HG03469 (cell line): Measurements from ENCODE around the gene SPG21.
"Not testable (repeated sequence)": the region's sequence is repeated elsewhere in the genome, so short reads cannot be mapped to it uniquely, and the experiment has no call there.

ENCODE experiments used
- ATAC-seq: cut with Tn5 transposase; IDR thresholded peaks from one replicate; pipeline ENCODE4 v1.9.1; 2021; ENCODE audit warnings: mild to moderate bottlenecking, moderate library complexity, moderate number of reproducible peaks; ENCODE audit not compliant: unreplicated experiment

SPG21 gene, protein sequence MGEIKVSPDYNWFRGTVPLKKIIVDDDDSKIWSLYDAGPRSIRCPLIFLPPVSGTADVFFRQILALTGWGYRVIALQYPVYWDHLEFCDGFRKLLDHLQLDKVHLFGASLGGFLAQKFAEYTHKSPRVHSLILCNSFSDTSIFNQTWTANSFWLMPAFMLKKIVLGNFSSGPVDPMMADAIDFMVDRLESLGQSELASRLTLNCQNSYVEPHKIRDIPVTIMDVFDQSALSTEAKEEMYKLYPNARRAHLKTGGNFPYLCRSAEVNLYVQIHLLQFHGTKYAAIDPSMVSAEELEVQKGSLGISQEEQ

DNA sequence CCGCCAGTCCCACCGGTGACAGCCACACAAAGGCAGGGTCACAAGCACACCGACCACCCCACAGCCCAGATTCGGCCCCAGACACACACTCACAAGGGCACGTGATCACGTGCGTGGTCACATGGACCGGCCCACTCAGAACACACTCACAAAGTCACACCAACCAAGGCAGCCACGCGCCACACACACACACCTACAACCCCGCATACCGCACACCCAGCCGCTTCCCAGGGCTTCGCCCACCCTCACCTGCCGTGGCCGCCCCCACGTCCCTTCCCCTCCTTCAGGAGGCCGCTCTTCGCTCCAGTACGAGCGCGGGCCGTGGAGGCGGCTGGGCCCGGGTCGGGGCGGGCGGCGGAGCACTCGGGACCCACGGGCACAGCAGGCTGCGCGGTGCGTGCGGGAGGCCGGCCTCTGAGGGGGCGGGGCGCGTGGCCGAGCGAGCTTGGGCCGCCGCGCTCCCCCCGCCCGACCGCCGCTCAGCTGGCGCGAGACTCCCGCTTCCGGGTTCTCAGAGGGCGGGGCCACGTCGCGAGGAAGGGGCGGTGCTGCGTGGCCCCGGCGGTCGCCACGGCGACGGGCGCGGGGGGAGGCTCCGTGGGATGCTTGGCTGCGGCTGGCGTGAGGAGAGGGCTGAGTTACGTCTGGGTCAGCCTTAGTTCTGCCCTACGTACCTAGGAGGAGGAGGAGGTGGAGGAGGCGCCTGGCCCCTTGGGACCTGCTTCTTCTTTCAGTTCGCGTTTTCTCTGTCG is at the start of gene SPG21:
Gene SPG21, minus strand, starts transcription at position 499 of the 752 bp plus-strand sequence. CDS start 6,345 bp downstream, outside the sequence.
- ATAC-seq, result peak; percentile 88

DNA sequence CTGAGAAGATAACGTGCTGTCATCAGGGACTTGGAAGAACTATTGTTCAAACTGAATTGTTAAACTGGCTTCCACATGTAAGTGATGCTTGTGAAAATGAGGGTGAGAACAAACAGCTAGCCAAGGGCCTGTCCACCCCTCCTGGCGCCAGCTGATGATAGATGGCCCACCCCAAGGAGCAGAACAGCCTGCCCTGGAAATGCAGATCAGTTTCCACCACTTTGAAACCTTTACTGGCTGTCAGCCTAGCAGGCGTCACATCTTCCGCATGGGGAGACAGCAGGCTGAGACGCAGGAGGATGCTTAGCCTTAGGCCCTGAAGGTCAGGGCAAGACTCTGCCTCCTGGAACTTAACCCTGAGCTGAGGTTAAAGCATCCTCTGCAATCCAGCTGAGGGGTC is 49.1 kb upstream of the SPG21 start:
- ATAC-seq, result no peak

DNA sequence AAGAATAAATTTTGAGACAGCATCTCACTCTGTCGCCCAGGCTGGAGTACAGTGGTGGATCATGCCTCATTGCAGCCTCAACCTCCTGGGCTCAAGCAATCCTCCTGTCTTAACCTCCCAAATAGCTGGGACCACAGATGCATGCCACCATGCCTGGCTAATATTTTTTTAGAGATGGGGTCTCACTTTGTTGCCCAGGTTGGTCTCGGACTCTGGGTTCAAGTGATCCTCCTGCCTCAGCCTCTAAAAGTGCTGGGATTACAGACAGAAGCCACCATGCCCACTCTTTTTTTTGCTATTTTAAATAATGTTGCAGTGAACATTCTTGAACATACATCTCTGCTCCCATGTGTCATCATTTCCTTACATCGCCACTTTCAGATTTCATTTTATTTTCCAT is 48.7 kb upstream of the SPG21 start:
- ATAC-seq, result no peak

DNA sequence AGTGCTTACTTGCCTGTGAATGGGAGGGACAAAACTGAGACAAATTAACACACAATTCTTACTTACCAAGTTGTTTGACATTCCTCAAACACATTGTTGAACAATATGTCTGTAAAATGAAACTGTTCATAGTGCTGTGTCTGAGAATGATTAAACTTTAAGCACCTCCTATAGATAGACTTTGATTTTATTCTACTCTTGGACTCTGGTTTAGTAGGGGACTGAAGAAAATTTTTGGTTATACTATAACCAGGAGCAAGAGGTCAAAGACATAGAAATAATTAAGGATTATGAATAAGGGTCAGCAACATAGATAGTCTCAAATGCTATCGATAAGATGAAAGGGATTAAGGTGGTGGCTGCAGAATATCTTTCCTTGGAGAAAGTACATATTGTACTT is 47.6 kb upstream of the SPG21 start:
- ATAC-seq, result no peak

DNA sequence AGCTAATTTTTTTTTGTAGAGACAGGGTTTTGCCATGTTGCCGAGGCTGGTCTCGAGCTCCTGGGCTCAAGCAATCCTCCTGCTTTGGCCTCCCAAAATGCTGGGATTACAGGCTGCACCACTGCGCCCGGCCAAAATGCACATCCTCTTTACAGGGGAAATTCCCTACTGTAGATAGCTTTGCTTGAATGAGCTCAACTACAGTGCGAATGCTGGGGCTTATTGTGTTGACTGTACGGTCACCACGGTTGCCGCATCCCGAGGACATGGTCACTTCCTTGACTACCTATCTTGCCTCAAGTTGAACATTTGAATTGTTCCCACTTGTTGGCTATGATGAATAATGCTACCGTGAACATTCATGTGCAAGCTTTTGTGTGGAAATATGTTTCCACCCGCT is 45.0 kb upstream of the SPG21 start:
- no peak for ATAC-seq

DNA sequence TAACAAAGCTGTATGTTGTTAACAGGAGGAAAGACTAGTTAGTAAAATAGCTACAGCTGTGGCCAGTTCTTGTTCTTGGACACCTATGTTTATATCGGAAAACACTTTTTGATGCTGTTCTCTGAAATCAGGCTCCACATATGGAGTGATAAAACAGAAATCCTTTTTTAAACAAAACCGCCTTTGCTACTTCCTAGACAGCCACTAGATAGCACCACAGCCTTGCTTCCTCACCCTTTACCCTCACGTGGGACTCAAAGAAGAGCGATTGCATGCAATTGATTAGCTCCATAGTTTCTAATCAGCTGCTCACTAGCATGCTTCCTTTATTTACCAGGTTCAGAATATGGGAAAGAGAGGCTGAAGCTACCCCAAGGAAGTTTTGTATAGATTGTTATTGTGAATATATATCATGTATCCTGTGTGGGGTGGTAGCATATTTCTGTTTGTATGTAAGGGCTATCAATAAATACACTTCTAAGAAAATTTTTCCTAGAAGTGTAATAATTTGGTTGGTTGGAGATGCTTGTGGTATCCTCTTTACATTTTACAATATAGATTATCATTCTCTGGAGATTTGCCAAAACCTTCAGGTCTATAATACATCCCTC is 44.0 kb upstream of the SPG21 start:
- ATAC-seq, result no peak

DNA sequence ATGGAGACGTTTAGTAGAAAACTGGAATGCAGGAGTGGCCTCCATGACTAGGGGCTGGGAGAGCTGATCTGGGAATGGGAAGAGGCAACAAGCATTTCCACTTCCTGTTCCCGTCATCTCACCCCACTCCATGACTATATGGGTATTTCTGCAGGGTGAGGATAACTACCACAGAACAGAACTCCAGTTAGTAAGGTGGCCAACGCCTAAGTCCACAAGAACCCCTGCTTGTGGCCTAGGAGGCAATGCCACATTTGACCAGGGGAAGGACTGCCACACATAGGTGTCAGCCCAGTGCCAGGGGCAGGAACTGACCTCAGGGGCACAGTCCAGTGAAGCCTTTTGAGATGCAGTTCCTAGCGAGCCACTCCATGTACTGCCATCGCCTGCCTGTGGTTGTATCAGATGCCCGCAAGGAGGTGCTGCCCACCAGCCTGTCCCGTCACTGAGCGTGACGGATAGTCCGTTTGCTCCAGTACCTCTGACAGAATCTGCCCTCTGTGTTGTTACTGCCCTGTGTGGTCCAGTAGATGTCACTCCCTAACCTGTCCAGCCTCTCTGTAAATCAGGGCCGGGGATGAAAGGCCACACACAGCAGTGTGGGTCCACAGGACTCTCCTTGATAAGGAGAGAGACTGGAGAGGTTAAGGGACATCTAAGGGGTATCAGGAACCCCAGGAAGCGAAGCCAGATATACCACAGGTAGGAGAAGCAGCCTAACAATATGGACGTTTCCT is 43.3 kb upstream of the SPG21 start:
- ATAC-seq, result no peak

DNA sequence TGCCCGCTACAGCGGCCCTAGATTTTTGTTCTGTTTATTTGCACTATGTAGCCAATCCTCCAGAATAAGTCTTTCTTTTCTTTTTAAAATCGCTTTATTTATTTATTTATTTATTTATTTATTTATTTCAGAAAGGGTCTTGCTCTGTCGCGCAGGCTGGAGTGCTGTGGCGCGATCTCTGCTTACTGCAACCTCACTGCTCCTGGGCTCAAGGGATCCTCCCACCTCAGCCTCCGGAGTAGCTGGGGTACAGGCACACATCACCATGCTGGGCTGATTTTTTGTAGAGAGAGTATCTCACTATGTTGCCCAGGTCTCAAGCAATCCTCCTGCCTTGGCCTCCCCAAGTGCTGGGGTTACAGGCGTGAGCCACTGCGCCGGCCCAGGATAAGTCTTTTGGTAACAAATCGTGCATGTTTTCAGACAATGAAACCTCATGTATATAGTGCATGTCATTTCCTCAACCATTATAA is 40.1 kb upstream of the SPG21 start:
- no peak for ATAC-seq

DNA sequence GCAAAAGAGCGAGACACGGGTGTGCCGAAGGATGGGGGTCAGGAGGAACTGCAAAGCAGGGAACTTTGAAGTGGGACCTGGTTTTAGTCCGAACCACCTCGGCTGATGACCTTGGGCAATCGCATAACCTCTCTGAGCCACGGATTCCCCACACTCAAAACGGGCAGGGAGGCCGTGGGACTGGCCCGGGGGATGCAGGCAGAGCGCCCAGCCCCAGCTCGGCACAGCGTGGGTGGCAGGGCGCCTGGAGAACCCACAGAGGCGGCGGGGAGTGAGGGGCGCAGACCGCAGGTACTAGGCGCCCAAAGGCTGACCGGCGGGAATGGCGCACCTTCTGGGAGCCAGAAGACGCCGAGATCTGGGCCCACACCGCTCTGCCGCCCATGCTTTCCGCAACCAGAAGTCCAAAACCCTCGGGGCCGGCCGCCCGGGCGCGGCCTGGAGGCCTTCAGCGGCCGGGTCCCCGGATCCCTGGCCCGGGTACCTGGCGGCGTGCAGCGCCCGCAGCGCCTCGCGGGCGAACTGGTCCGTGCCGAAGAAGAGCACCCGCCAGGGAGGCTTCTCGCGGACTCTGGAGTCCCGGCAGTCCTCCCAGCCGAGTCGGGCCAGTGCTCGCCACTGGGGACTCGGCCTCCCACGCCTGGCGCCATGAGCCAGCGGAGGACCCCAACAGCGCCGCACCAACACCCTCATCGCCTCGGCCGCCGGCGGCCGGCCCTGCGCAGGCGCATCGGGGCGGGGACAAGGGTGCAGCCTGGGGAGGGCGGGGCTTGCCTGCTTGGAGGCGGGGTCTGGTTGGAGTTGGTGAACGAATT is 39.4 kb upstream of the SPG21 start, which contains the start of gene MTFMT:
Gene MTFMT, minus strand, starts transcription at position 719 of the 815 bp plus-strand sequence. Its CDS starts 26 bp downstream, at position 693.
- peak; percentile 44 for ATAC-seq

DNA sequence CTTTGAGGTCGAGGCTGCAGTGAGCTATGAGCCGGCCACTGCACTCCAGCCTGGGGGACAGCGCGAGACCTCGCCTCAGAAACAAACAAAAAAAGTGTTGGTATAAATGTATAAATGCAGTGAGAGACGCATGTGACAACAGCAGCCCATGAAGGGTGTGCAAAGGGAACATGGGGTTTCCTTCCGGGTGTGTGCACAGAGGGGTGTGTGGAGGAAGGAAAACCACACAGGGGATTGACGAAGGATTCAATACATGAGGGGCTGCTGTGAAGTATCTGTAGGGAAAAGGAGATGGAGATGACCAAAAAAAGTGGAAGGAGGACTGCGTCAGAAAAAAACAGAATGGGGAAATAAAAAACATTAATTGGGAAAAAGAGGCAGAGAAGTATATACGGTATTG is 38.6 kb upstream of the SPG21 start:
- ATAC-seq, result no peak

DNA sequence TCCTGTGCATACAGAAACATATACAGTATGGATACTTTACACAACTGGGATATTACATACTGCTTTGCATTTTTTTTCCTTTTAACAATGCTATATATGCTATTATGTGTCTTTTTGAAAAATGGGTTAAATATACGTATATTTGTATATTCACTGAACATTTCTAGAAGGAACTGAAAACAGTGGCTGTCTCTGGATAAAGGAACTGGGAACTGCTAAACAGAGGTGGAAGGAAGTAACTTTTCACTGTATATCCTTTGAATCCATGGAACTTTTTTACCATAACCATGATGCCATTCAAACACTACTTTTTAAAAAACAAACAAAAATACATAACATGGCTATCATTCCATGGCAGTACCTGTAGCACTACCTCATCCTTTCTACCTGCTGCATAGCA is 37.9 kb upstream of the SPG21 start:
- no peak for ATAC-seq

DNA sequence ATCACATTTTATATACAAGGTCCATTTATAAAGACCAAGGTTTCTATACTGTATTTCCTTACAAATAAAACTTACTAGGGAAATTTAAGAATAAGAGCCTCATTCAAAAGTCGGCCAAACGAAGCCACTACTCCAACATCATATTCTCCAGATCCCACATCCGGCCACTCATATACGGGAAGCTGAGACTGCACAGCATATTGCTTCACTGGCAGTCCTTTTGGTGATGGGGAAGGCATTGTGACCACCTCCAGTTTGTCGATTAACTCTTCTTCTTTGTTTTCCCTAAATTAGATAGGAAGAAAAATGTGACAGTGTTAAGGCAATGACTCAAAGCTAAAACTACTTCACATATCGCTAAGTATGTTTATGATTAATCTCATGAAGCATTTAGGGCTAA is 37.0 kb upstream of the SPG21 start:
- ATAC-seq, result no peak

DNA sequence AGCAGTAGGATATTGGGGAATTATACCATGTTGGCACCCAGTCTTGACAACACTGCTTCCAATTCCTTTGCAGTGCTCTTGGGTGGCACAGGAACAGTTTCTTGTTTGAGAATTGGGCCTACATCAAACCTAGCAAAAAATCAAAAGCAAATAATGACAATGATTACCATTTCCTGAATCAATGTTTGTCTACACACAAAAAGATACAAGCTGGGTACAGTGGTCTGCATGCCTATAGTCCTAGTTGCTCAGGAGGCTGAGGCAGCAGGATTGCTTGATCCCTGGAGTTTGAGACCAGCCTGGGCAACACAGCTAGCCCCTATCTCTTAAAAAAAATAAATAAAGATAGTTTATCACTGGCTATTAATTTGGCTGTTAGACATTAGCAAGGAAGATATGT is 31.8 kb upstream of the SPG21 start:
- no peak for ATAC-seq

DNA sequence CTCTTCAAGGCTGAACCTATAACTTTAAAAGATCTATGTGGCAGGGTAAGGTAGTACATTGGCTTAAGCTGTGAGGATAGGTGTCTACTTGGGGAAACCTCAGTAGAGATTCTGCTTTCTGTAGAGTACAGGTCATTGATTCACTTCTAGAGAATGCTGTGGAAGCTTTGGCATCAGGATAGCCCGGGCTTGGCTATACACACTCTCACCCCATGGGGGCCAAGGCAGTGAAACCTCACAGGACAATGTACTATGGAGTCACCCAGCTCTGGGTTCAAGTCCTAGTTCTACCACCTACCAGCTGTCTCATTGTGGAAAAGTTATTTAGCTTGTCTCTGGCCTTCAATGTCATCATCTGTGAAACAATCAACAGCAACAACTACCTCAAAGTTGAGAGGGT is 30.7 kb upstream of the SPG21 start:
- no peak for ATAC-seq

DNA sequence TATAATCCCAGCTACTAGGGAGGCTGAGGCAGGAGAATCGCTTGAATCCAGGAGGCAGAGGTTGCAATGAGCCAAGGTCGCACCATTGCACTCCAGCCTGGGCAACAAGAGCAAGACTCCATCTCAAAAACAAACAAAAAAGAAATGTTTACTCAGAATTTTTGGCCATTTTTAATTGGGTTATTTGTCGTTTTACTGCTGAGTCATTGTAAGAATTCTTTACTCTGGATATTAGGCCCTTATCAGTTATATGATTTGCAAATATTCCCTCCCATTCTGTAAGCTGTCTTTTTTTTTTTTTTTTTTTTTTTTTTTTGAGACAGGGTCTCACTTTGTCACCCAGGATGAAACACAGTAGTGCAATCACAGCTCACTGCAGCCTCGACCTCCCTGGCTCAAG is 21.5 kb upstream of the SPG21 start:
- not testable (repeated sequence) for ATAC-seq

DNA sequence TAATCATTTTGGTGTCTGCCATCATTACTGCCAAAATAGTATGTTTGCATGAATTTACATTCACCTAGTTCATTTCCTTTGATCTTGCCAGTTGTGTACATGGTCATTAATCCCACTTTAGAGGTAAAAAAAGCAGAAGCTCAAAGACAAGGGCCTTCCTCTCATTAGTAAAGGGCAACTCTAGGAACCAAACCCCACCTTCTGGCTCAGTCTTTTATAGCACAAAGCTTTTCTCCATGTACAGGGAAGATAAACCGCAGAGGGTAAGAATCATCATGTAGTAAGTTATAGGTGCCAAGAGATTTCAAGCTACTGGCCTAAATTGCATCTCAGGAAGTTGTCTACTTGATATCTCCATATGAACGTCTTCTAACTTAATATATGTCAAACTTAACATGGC is 19.3 kb upstream of the SPG21 start:
- ATAC-seq, result no peak

DNA sequence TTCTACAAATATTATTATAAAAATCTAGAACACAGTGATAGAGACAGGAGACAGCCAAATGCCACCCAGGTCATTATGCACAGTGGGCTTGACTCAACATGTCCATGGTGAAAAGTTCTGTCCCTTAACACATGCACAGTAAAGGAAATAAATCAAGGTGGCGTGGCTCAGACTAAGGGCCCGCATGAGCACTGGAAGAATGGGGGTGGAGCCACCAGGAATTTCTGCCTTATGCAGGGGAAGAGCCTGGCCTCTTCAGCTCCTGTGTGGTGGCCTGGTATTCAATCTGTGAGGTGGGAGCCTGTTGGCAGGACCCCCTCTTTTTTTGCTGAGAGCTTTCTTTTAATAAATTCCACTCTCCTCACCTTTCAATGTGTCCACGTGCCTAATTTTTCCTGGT is 17.2 kb upstream of the SPG21 start:
- no peak for ATAC-seq

DNA sequence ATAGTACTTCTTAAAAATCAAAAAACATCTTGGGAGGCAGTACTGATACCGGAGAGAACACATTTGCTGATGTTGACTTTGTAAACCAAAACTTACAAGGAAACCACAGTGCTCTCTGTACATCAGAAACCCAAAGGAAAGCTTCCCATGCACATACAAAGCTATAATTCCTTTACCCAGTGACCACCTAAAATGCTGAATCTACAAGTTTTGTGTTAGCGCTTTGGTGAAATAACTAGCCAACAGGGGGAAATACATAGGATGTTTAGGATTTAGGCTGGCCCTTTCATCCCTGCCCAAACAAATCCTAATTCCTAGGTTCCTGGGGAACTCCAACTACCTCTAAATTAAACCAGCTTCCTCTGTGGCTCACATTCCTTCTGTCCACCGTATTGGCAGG is 15.3 kb upstream of the SPG21 start:
- no peak for ATAC-seq

DNA sequence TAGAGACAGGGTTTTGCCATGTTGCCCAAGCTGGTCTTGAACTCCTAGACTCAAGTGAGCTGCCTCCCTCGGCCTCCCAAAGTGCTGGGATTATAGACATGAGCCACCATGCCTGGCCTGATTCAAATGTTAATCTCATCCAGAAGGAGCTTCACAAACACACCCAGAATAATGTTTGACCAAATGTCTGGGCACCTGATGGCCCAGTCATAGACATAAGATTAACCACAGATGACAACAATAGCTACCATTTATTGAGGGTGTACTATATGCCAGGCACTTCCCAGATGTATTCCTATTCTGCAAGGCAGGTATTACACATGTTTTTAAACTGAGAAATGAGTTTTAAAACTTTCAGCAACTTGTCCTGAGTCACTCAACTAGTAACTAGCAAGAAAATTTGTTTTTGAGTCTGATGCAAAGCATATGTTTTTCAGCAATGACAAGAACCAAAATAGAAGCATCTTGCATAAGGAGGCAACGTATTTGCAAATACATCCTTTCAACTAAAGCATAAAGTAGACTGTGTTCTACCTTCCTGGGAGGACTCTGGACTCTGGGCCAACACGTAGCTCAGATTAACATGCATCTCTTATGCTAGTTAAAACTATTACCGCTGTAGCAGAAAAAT is 8.1 kb upstream of the SPG21 start:
- ATAC-seq, result no peak

DNA sequence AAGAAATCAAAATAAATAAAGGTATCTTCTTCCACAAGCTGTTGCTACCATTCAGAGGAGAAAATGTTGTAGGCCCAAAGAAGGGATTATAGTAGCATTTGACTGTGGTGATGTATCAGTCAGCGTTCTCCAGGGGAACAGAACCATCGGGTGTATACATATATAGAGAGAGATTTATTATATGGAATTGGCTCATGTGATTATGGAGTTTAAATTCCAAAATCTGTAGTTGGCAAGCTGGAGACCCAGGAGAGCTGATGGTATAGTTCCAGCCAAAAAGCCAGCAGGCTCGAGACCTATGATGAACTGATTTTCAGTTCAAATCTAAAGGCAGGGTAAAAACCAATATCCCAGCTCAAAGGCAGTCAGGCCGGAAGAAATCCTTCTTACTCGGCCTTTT is 7.4 kb upstream of the SPG21 start:
- ATAC-seq, result no peak
